Upper lobe of left lung (tissue), 6 donors: ENCODE results near the gene CDH26. TPM values are rescaled to one million over a fixed set of nuclear protein-coding genes. Genes with fewer than 3 reads are reported as not detected.
"Not testable (repeated sequence)": the region's sequence is repeated elsewhere in the genome, so short reads cannot be mapped to it uniquely, and the experiment has no call there.

Experiments
- ATAC-seq, 2 donors: fragments of 200-7000 bp; cut with Tn5 transposase; one replicate each; pipeline ENCODE4 v1.9.1; 2022; ENCODE audit warnings: mild to moderate bottlenecking in 2 of 2, moderate library complexity in 2 of 2; ENCODE audit not compliant: low FRiP score in 2 of 2
- DNase-seq, 2 donors: peaks; one replicate each; pipeline ENCODE4 v3.0.0-alpha.2; 2019 to 2020
- H3K27ac ChIP-seq, 4 donors: fragments of 200-600 bp; sonication (generic); one replicate each; pipeline ENCODE4 v1.5.1; 2016 to 2019
- H3K27me3 ChIP-seq, 4 donors: fragments of 200-600 bp; sonication (generic); one replicate each; pipeline ENCODE4 v1.5.1; 2017 to 2019
- H3K36me3 ChIP-seq, 4 donors: fragments of 200-600 bp; sonication (generic); one replicate each; pipeline ENCODE4 v1.5.1; 2016 to 2019
- H3K4me1 ChIP-seq, 4 donors: fragments of 200-600 bp; sonication (generic); one replicate each; pipeline ENCODE4 v1.5.1; 2018 to 2019
- H3K4me3 ChIP-seq, 4 donors: fragments of 200-600 bp; sonication (generic); one replicate each; pipeline ENCODE4 v1.5.1; 2017 to 2019; ENCODE audit warnings: mild to moderate bottlenecking in 2 of 4, moderate library complexity in 1 of 4
- H3K9me3 ChIP-seq, 4 donors: fragments of 200-600 bp; sonication (generic); one replicate each; pipeline ENCODE4 v1.5.1; 2018 to 2019
- EP300 ChIP-seq, 4 donors: sonication (generic); formaldehyde crosslinking; IDR thresholded peaks; one replicate each; pipeline ENCODE4 v1.5.1; 2017; ENCODE audit warnings: antibody characterized with exemption in 4 of 4, control low read depth in 2 of 4
- POLR2A ChIP-seq, 4 donors: fragments of 450-650 bp; IDR thresholded peaks; one replicate each; pipeline ENCODE4 v1.5.1; 2016 to 2017; ENCODE audit warnings: antibody characterized with exemption in 4 of 4, mild to moderate bottlenecking in 2 of 4
- POLR2AphosphoS5 ChIP-seq, 2 donors: sonication (generic); formaldehyde crosslinking; IDR thresholded peaks; one replicate each; pipeline ENCODE4 v1.5.1; 2017; ENCODE audit warnings: antibody characterized with exemption in 2 of 2
- WGBS, 2 donors: methylation state at CpG; one replicate each; pipeline ENCODE4 v1.1.5; 2017 to 2018; 5-methylcytosine and 5-hydroxymethylcytosine counted together
- total RNA-seq, 6 donors: library from RNA; depleted of rRNA in 4 of 6; stranded (reverse); fragments of >200 nt in 4 of 6; gene quantifications; one replicate each; pipeline versions ENCODE4 v1.1.0 to v1.2.1, GENCODE V29; 2016 to 2021
- TF ChIP-seq, protein P1 (sequence below), 6 experiments: fragments of 450-650 bp in 4 of 6; fragments of 200-600 bp in 2 of 6; sonication (generic) in 2 of 6; IDR thresholded peaks; one replicate each; pipeline ENCODE4 v1.5.1; 2016 to 2019; ENCODE audit warnings: antibody characterized with exemption in 6 of 6
- donor health status: DM: no; HTN: no; CAD: no; lungs with moderate emphysema.
- donor health status: DM: no; HTN: yes; CAD: no; lungs with severe emphysema.

Gene CDH26
- total RNA-seq, 6 donors from 2014 or later = 4.0 to 18.9 (median 11.1) TPM

- DNase-seq = no peak
- H3K36me3 ChIP-seq = peaks cover 4 to 30% (median 6%) of the 10 kb centered on the region in 4 donors
- no peak overlapping the region for H3K4me3 ChIP-seq
- H3K27ac ChIP-seq = peak overlapping the region in 3 of 4 donors; percentile 39 to 64 (median 43)
- TF ChIP-seq POLR2A (IDR thresholded peaks at IDR 0.05) = no peak
- TF ChIP-seq, protein P1, sequence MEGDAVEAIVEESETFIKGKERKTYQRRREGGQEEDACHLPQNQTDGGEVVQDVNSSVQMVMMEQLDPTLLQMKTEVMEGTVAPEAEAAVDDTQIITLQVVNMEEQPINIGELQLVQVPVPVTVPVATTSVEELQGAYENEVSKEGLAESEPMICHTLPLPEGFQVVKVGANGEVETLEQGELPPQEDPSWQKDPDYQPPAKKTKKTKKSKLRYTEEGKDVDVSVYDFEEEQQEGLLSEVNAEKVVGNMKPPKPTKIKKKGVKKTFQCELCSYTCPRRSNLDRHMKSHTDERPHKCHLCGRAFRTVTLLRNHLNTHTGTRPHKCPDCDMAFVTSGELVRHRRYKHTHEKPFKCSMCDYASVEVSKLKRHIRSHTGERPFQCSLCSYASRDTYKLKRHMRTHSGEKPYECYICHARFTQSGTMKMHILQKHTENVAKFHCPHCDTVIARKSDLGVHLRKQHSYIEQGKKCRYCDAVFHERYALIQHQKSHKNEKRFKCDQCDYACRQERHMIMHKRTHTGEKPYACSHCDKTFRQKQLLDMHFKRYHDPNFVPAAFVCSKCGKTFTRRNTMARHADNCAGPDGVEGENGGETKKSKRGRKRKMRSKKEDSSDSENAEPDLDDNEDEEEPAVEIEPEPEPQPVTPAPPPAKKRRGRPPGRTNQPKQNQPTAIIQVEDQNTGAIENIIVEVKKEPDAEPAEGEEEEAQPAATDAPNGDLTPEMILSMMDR (IDR thresholded peaks at IDR 0.05) = peak in 5 of 6 experiments; percentile 50 to 61 (median 52)
- peak in 1 of 2 donors; percentile 65 for ATAC-seq
- H3K27me3 ChIP-seq = no peaks in the 10 kb centered on the region
- 36 to 41% methylated on average over 7 of the region's 7 CpGs for WGBS, 2 donors
- H3K4me1 ChIP-seq = peaks cover 15 to 40% (median 29%) of the 10 kb centered on the region in 4 donors
- H3K9me3 ChIP-seq = no peaks in the 10 kb centered on the region
Measured at GRCh38 chr20:59948828-59949720, 9.1 kb upstream of the CDH26 start.

DNA sequence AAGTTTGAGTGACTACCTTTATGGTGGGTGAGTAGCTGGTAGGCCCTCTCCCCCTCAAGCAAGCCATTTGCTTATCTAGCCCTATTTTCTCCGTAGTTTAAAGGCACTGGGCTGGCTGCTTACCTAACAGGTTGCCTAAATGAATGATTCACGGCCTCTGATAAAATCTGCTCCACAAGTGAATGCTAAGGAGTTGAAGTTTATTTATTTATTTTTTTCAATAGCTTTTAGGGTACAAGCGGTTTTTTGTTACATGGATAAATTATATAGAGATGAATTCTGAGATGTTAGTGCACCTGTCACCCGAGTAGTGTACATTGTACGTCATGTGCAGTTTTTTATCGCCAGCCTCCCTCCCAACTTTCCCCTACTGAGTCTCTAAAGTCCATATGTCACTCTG lies 8.3 kb upstream of the CDH26 start:
- no peak for ATAC-seq
- H3K36me3 ChIP-seq = peaks cover 0 to 22% (median under 1%) of the 10 kb centered on the region in 4 donors

GRCh38 chr20:59954718-59955117 lies 3.5 kb upstream of the CDH26 start:
- no peak overlapping the region for H3K4me3 ChIP-seq
- H3K4me1 ChIP-seq = no peaks in the 10 kb centered on the region
- H3K27ac ChIP-seq = no peak overlapping the region
- TF ChIP-seq EP300 (IDR thresholded peaks at IDR 0.05) (no peak), POLR2A (IDR thresholded peaks at IDR 0.05) (no peak), POLR2AphosphoS5 (IDR thresholded peaks at IDR 0.05) (no peak)
- TF ChIP-seq, protein P1 (IDR thresholded peaks at IDR 0.05) = no peak
- ATAC-seq (no peak), DNase-seq (no peak)
- H3K27me3 ChIP-seq = no peaks in the 10 kb centered on the region
- WGBS, 2 donors = 85 to 100% methylated on average over 4 of the region's 4 CpGs
- H3K9me3 ChIP-seq = no peaks in the 10 kb centered on the region
- H3K36me3 ChIP-seq = peaks cover 0 to 15% (median 2%) of the 10 kb centered on the region in 4 donors

More for the DNA sequence above, 8.3 kb upstream of the CDH26 start:
- no peak for DNase-seq
- Histone ChIP-seq H3K27ac (no peak overlapping the region), H3K4me1 (peaks cover 15 to 39% (median 28%) of the 10 kb centered on the region in 4 donors), H3K27me3 (no peaks in the 10 kb centered on the region), H3K4me3 (no peak overlapping the region), H3K9me3 (no peaks in the 10 kb centered on the region)
- TF ChIP-seq POLR2A (IDR thresholded peaks at IDR 0.05) (no peak), POLR2AphosphoS5 (IDR thresholded peaks at IDR 0.05) (no peak), EP300 (IDR thresholded peaks at IDR 0.05) (no peak)
- TF ChIP-seq, protein P1 (IDR thresholded peaks at IDR 0.05) = no peak
- WGBS, 2 donors = 93 to 97% methylated on average over 6 of the region's 6 CpGs

- no peak for DNase-seq
- Histone ChIP-seq H3K36me3 (peaks cover 0 to 10% (median 2%) of the 10 kb centered on the region in 4 donors), H3K4me3 (no peak overlapping the region), H3K9me3 (no peaks in the 10 kb centered on the region), H3K4me1 (no peaks in the 10 kb centered on the region), H3K27ac (no peak overlapping the region), H3K27me3 (no peaks in the 10 kb centered on the region)
- peak in 1 of 2 donors; percentile 46 for ATAC-seq
- WGBS, 2 donors = 82 to 85% methylated on average over 8 of the region's 8 CpGs
- TF ChIP-seq, protein P1 (IDR thresholded peaks at IDR 0.05) = peak in 4 of 6 experiments; percentile 6 to 32 (median 26)
- no peak for TF ChIP-seq EP300 (IDR thresholded peaks at IDR 0.05)
Measured at GRCh38 chr20:59955131-59955796, 3.0 kb upstream of the CDH26 start.

GRCh38 chr20:59957568-59957967 lies 655 bp upstream of the CDH26 start:
- ATAC-seq, H3K4me1 ChIP-seq, H3K27me3 ChIP-seq, H3K4me3 ChIP-seq, H3K36me3 ChIP-seq, H3K9me3 ChIP-seq, H3K27ac ChIP-seq, DNase-seq: not testable (repeated sequence)
